ENCODE results near the gene NUAK2. TPM values are rescaled to one million over a fixed set of nuclear protein-coding genes. Genes with fewer than 3 reads are reported as not detected.
A peak's percentile ranks its signal among the peaks of the same experiment; 100 is the strongest.

NUAK2 gene
- total and polyA plus RNA-seq, 9 donors: 1.2 to 53.2 (median 3.2) TPM

GRCh38 chr1:205312866-205313562 lies 8.5 kb downstream of the NUAK2 start:
- no peaks in the 10 kb centered on the region for H3K9me3 ChIP-seq
- TF ChIP-seq POLR2A (IDR thresholded peaks at IDR 0.05) (no peak), CTCF (IDR thresholded peaks at IDR 0.05) (no peak), EP300 (IDR thresholded peaks at IDR 0.05) (no peak)
- intact Hi-C loops (cut with DNase I): no loop called here
- no peak overlapping the region for H3K4me3 ChIP-seq
- peaks cover 15% of the 10 kb centered on the region for H3K4me1 ChIP-seq (ENCODE audit: insufficient read depth)
- no peak for DNase-seq
- WGBS, 3 donors: 33 to 44% (median 39%) methylated on average over 10 of the region's 10 CpGs
- H3K36me3 ChIP-seq: no peaks in the 10 kb centered on the region
- H3K27me3 ChIP-seq: no peaks in the 10 kb centered on the region
- peak overlapping the region in 1 of 2 donors; percentile 63 for H3K27ac ChIP-seq

GRCh38 chr1:205310976-205311704 lies 10.4 kb downstream of the NUAK2 start:
- no peak for DNase-seq
- no peaks in the 10 kb centered on the region for H3K27me3 ChIP-seq
- H3K4me1 ChIP-seq (ENCODE audit: insufficient read depth): peaks cover 7% of the 10 kb centered on the region
- TF ChIP-seq EP300 (IDR thresholded peaks at IDR 0.05) (no peak), CTCF (IDR thresholded peaks at IDR 0.05) (no peak), POLR2A (IDR thresholded peaks at IDR 0.05) (no peak)
- WGBS, 3 donors: 90 to 95% (median 94%) methylated on average over 8 of the region's 8 CpGs
- no peak overlapping the region for H3K27ac ChIP-seq
- no peaks in the 10 kb centered on the region for H3K36me3 ChIP-seq
- H3K9me3 ChIP-seq: no peaks in the 10 kb centered on the region
- no peak overlapping the region for H3K4me3 ChIP-seq
- intact Hi-C loops (cut with DNase I): no loop called here

DNA sequence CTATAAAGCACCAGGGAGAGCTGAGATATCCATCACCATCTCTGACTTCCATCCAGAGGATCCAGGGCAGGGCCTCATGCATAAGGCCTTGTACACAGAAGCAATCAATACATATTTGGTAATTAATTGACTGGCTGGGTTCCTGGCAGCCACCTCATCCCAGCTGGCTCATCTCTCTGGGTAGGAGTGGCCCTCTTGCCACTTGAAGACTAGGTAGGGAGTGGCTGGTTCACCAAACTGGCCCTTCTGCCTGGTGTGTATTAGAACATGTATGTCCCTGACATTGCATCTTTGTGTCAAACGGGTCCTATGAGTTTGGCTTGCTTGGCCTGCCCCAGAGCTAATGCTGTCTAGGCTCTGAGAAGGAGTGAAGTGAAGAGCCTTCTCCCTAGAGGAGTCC lies 11.8 kb downstream of the NUAK2 start:
- H3K27me3 ChIP-seq: no peaks in the 10 kb centered on the region
- intact Hi-C loops (cut with DNase I): no loop called here
- no peak for DNase-seq
- TF ChIP-seq EP300 (IDR thresholded peaks at IDR 0.05) (no peak), POLR2A (IDR thresholded peaks at IDR 0.05) (no peak), CTCF (IDR thresholded peaks at IDR 0.05) (no peak)
- no peak overlapping the region for H3K27ac ChIP-seq
- no peaks in the 10 kb centered on the region for H3K36me3 ChIP-seq
- H3K9me3 ChIP-seq: no peaks in the 10 kb centered on the region
- WGBS, 3 donors: 46 to 81% (median 71%) methylated on average over 1 of the region's 1 CpG
- H3K4me3 ChIP-seq: no peak overlapping the region
- H3K4me1 ChIP-seq (ENCODE audit: insufficient read depth): peaks cover 7% of the 10 kb centered on the region

DNA sequence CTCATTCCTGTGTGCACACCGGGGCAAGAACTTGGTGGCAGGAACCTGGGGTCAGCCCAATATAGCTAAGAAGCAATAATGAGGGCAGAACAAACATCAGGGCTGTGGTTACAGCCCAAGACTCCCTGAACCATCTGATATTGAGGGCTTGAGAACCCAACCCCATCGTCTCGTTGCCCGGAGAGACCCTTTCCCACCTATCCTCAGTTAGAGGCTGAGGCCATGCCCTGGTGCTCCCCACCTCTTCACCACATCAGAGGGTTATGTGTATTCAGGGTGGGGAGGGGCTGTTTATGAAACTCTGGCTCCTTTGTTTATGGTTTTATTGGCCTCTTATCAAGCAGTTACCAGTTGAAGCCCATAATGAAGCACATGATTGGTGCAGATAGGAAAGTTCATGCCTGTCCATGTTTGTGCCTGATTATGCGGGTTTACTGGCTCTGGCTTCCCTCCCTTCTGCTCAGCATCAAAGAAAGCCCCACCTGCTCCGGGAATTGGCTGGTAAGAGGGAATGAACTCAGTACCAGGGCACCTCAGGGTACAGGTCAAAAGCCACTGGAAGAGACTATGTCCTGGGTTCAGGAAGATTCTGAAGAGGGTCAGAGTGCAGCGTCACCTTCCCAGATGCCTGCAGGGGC lies 14.5 kb downstream of the NUAK2 start:
- no peaks in the 10 kb centered on the region for H3K9me3 ChIP-seq

More for the DNA sequence above, 14.5 kb downstream of the NUAK2 start:
- WGBS, 3 donors: 87 to 89% (median 88%) methylated on average over 7 of the region's 7 CpGs
- no peak for DNase-seq
- Histone ChIP-seq H3K36me3 (no peaks in the 10 kb centered on the region), H3K4me3 (no peak overlapping the region), H3K27me3 (no peaks in the 10 kb centered on the region), H3K4me1 (ENCODE audit: insufficient read depth) (no peaks in the 10 kb centered on the region), H3K27ac (no peak overlapping the region)
- no peak for TF ChIP-seq EP300 (IDR thresholded peaks at IDR 0.05)
- TF ChIP-seq POLR2A (IDR thresholded peaks at IDR 0.05): no peak
- TF ChIP-seq CTCF (IDR thresholded peaks at IDR 0.05): no peak
- intact Hi-C loops (cut with DNase I): no loop called here

Measured in ovary (tissue), 9 donors.